ENCODE results near the gene DYTN. TPM values are rescaled to one million over a fixed set of nuclear protein-coding genes. Genes with fewer than 3 reads are reported as not detected.

DYTN gene
- total RNA-seq (2013): not detected
- not detected for polyA plus RNA-seq
- polyA minus RNA-seq: not detected in 2 replicates
- 0 to 2.4 (median 0) reads per million in 11 experiments for total RNA-seq

GRCh38 chr2:206718296-206718695 is at the start of gene DYTN:
Gene DYTN (minus strand): TSS chr2:206718396. CDS start chr2:206718279, 117 bp downstream.
- no peak within 1 kb of the TSS for H3K27ac ChIP-seq (ENCODE audit: low read depth in 1 of 2, low read length in 2 of 2)
- no peak within 1 kb of the TSS for H3K4me3 ChIP-seq (replicated peaks in 1 of 3; ENCODE audit: low read depth in 2 of 3, low read length in 3 of 3)
- H3K4me2 ChIP-seq (replicated peaks; ENCODE audit: extremely low read depth, low read length, poor library complexity, severe bottlenecking): no peak within 1 kb of the TSS
- peaks cover 0 to 2% (median 0%) of the 10 kb centered on the region in 3 donors for H3K27me3 Mint-ChIP-seq (ENCODE audit: low read depth in 3 of 3)
- H3K4me1 ChIP-seq (ENCODE audit: control insufficient read depth in 1 of 2, insufficient read depth in 2 of 2, low read length in 2 of 2): peaks cover 0 to 7% of the 10 kb centered on the region in 2 donors
- DNase-seq: no peak
- no peaks in the 10 kb centered on the region for H3K36me3 ChIP-seq (replicated peaks in 1 of 2; ENCODE audit: control insufficient read depth in 1 of 2, insufficient read depth in 2 of 2, low read length in 2 of 2)
- no CpG with 5 or more reads among the region's 1 CpG for WGBS (ENCODE audit: insufficient coverage)
- H2AFZ ChIP-seq (ENCODE audit: insufficient read depth, low read depth, low read length, poor library complexity, severe bottlenecking): no peak within 1 kb of the TSS
- no peaks in the 10 kb centered on the region for H3K9me3 ChIP-seq (replicated peaks in 1 of 2; ENCODE audit: control insufficient read depth in 1 of 2, insufficient read depth in 1 of 2, low read length in 2 of 2)
- peaks cover 13% of the 10 kb centered on the region for H3K4me1 Mint-ChIP-seq
- H3K27me3 ChIP-seq (ENCODE audit: control insufficient read depth in 2 of 2, insufficient read depth in 2 of 2, low read length in 2 of 2): no peaks in the 10 kb centered on the region
- no peak within 1 kb of the TSS for H3K27ac Mint-ChIP-seq
- H3K9me3 Mint-ChIP-seq: peaks cover 0 to 3% (median 0%) of the 10 kb centered on the region in 7 donors
- TF ChIP-seq CTCF (IDR thresholded peaks at IDR 0.05): no peak
- H3K9ac ChIP-seq (ENCODE audit: insufficient read depth, low read length, poor library complexity, severe bottlenecking): no peak within 1 kb of the TSS
- H3K4me3 Mint-ChIP-seq: no peak within 1 kb of the TSS
- H4K20me1 ChIP-seq (ENCODE audit: insufficient read depth, low read length): no peaks in the 10 kb centered on the region
- H3K79me2 ChIP-seq (ENCODE audit: insufficient read depth, low read length): no peaks in the 10 kb centered on the region
- no peaks in the 10 kb centered on the region for H3K36me3 Mint-ChIP-seq
- intact Hi-C loops (cut with micrococcal nuclease): no loop called here

- no CpG with 5 or more reads among the region's 12 CpGs for WGBS (ENCODE audit: insufficient coverage)
- peak overlapping the region; percentile 91 for H3K9ac ChIP-seq (ENCODE audit: insufficient read depth, low read length, poor library complexity, severe bottlenecking)
- Mint-ChIP-seq H3K4me1 (peaks cover 10% of the 10 kb centered on the region), H3K27me3 (ENCODE audit: low read depth in 3 of 3) (peaks cover 0 to 2% (median 0%) of the 10 kb centered on the region in 3 donors), H3K9me3 (no peaks in the 10 kb centered on the region), H3K27ac (peak overlapping the region in 6 of 7 donors; percentile 97 to 99 (median 98)), H3K36me3 (peaks cover 25 to 29% of the 10 kb centered on the region in 2 donors), H3K4me3 (peak overlapping the region; percentile 89 to 93)
- intact Hi-C loops (cut with micrococcal nuclease): loop anchor here in 1 of 2 donors (10.0 kb wide), 1 partner anchor 1489 kb away; the partner anchor contains the start of gene IDH1
- H3K4me2 ChIP-seq (replicated peaks; ENCODE audit: extremely low read depth, low read length, poor library complexity, severe bottlenecking): peak overlapping the region; percentile 73
- peak overlapping the region; percentile 84 for H2AFZ ChIP-seq (ENCODE audit: insufficient read depth, low read depth, low read length, poor library complexity, severe bottlenecking)
- H3K79me2 ChIP-seq (ENCODE audit: insufficient read depth, low read length): peaks cover 24% of the 10 kb centered on the region
- peaks cover 13 to 15% of the 10 kb centered on the region in 2 donors for H3K4me1 ChIP-seq (ENCODE audit: control insufficient read depth in 1 of 2, insufficient read depth in 2 of 2, low read length in 2 of 2)
- no peak for DNase-seq
- H3K36me3 ChIP-seq (replicated peaks in 1 of 2; ENCODE audit: control insufficient read depth in 1 of 2, insufficient read depth in 2 of 2, low read length in 2 of 2): peaks cover 15 to 44% of the 10 kb centered on the region in 2 donors
- no peaks in the 10 kb centered on the region for H3K27me3 ChIP-seq (ENCODE audit: control insufficient read depth in 2 of 2, insufficient read depth in 2 of 2, low read length in 2 of 2)
- no peaks in the 10 kb centered on the region for H3K9me3 ChIP-seq (replicated peaks in 1 of 2; ENCODE audit: control insufficient read depth in 1 of 2, insufficient read depth in 1 of 2, low read length in 2 of 2)
- peak overlapping the region; percentile 81 to 99 for H3K27ac ChIP-seq (ENCODE audit: low read depth in 1 of 2, low read length in 2 of 2)
- H4K20me1 ChIP-seq (ENCODE audit: insufficient read depth, low read length): no peaks in the 10 kb centered on the region
- H3K4me3 ChIP-seq (replicated peaks in 1 of 3; ENCODE audit: low read depth in 2 of 3, low read length in 3 of 3): peak overlapping the region; percentile 68 to 88 (median 69)
- no peak for TF ChIP-seq CTCF (IDR thresholded peaks at IDR 0.05)
Measured at GRCh38 chr2:206766057-206766930, 48.1 kb upstream of the DYTN start.
